Skeletal muscle tissue (tissue), 4 donors: ENCODE data around the gene BIVM. TPM values are rescaled to one million over a fixed set of nuclear protein-coding genes. Genes with fewer than 3 reads are reported as not detected.

Experiments
- H3K27ac ChIP-seq: one replicate; pipeline ENCODE4 v1.7.0; 2013; ENCODE audit warnings: mild to moderate bottlenecking, low read depth, low read length, inconsistent platforms
- H3K27me3 ChIP-seq, 3 donors: one replicate each; pipeline ENCODE4 v1.7.0; 2013; ENCODE audit warnings: low read length in 3 of 3; ENCODE audit not compliant: control insufficient read depth in 3 of 3, insufficient read depth in 3 of 3
- H3K36me3 ChIP-seq, 3 donors: one replicate each; pipeline ENCODE4 v1.7.0; 2013; ENCODE audit warnings: low read length in 3 of 3; ENCODE audit not compliant: control insufficient read depth in 3 of 3, insufficient read depth in 3 of 3
- H3K4me1 ChIP-seq, 3 donors: one replicate each; pipeline ENCODE4 v1.7.0; 2013; ENCODE audit warnings: low read length in 3 of 3, mild to moderate bottlenecking in 3 of 3; ENCODE audit not compliant: control insufficient read depth in 3 of 3, insufficient read depth in 3 of 3
- H3K4me3 ChIP-seq, 3 donors: one replicate each; pipeline ENCODE4 v1.7.0; 2013; ENCODE audit warnings: low read length in 3 of 3
- H3K9ac ChIP-seq, 3 donors: one replicate each; pipeline ENCODE4 v1.7.0; 2013; ENCODE audit warnings: low read length in 3 of 3, mild to moderate bottlenecking in 3 of 3, moderate library complexity in 2 of 3, low read depth in 1 of 3
- H3K9me3 ChIP-seq, 3 donors: one replicate each; pipeline ENCODE4 v1.7.0; 2013; ENCODE audit warnings: low read length in 3 of 3; ENCODE audit not compliant: control insufficient read depth in 3 of 3
- total RNA-seq: library from RNA; depleted of rRNA; stranded (reverse); fragments of >200 nt; gene quantifications from one replicate; pipeline ENCODE4 v1.2.3, GENCODE V29; 2014
- donor health status: Osteomylitis.

The BIVM gene
- total RNA-seq, 1 donor from 2014 or later = 28.2 TPM

DNA sequence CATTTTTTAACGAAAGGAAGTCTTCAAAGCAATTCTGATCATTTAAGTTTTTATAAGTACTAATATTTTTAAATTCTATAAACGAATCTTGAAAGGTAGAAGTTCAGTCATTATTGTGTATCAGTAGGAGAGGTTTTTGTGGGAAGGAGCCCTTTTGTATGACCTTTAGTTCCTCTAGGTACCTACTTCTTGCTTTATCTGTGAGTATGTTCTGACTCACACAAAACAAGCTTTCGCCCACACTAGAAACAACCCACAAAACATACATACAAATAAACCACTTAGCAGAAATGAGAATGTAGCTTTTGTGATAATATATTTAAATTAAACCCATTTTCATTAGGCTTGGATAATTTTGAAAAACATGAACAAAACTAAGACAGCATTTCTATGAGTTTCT is 74.7 kb downstream of the BIVM start:
- Histone ChIP-seq H3K36me3 (peaks cover 15 to 34% (median 31%) of the 10 kb centered on the region in 3 donors), H3K27me3 (no peaks in the 10 kb centered on the region), H3K4me3 (no peak overlapping the region), H3K27ac (no peak overlapping the region), H3K4me1 (peaks cover 20 to 32% (median 24%) of the 10 kb centered on the region in 3 donors), H3K9ac (no peak overlapping the region), H3K9me3 (no peaks in the 10 kb centered on the region)

DNA sequence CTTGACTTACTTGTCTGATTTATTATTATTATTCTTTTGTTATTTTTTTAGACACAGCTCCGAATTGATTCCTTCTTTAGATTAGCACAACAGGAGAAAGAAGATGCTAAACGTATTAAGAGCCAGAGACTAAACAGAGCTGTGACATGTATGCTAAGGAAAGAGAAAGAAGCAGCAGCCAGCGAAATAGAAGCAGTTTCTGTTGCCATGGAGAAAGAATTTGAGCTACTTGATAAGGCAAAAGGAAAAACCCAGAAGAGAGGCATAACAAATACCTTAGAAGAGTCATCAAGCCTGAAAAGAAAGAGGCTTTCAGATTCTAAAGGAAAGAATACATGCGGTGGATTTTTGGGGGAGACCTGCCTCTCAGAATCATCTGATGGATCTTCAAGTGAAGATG is 76.3 kb downstream of the BIVM start:
- no peak overlapping the region for H3K4me3 ChIP-seq
- no peaks in the 10 kb centered on the region for H3K9me3 ChIP-seq
- peaks cover 26 to 28% (median 27%) of the 10 kb centered on the region in 3 donors for H3K4me1 ChIP-seq
- no peak overlapping the region for H3K9ac ChIP-seq
- H3K27ac ChIP-seq = no peak overlapping the region
- no peaks in the 10 kb centered on the region for H3K27me3 ChIP-seq
- peaks cover 15 to 30% (median 29%) of the 10 kb centered on the region in 3 donors for H3K36me3 ChIP-seq

DNA sequence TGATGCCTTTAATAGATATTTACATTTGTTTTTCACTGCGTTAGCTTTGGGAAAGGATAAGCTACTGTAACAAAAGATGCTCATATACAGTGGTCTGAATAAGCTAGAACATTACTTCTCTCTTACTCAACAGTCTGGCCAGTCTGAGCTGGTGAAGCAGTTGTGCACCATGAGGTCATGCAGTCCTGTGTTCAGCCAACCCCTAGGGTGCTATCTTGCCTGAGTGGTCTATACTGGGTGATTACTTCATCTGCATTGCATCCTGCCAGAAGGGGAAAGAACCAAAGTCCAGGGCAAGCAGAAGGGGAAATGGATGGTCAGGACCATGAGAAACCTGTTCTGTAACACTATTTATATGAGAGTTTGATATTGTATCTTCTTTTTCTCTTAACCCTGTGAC is 78.4 kb downstream of the BIVM start:
- H3K4me1 ChIP-seq = peaks cover 19 to 25% (median 19%) of the 10 kb centered on the region in 3 donors
- H3K36me3 ChIP-seq = peaks cover 15 to 27% (median 25%) of the 10 kb centered on the region in 3 donors
- H3K27ac ChIP-seq = no peak overlapping the region
- H3K9me3 ChIP-seq = no peaks in the 10 kb centered on the region
- no peak overlapping the region for H3K4me3 ChIP-seq
- no peaks in the 10 kb centered on the region for H3K27me3 ChIP-seq
- no peak overlapping the region for H3K9ac ChIP-seq

DNA sequence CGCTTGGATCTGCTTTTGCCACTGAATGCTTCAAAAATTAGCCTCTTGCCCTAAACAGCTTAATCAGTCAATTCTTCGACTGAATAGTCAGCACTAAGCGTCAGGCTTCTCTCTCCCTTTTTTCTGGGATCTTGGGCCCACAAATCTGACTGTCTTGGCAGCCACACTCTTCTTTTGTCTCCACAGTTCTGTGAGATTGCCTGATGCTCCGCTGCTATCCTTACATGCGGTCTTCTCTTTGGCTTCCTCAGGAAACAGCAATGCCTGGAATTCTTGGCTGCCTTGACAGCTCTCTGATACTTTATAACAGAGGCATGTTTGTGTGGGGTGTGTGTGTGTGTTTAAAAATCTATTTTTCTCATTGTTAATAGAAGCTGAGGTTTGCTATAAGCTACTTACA is 79.6 kb downstream of the BIVM start:
- no peak overlapping the region for H3K27ac ChIP-seq

DNA sequence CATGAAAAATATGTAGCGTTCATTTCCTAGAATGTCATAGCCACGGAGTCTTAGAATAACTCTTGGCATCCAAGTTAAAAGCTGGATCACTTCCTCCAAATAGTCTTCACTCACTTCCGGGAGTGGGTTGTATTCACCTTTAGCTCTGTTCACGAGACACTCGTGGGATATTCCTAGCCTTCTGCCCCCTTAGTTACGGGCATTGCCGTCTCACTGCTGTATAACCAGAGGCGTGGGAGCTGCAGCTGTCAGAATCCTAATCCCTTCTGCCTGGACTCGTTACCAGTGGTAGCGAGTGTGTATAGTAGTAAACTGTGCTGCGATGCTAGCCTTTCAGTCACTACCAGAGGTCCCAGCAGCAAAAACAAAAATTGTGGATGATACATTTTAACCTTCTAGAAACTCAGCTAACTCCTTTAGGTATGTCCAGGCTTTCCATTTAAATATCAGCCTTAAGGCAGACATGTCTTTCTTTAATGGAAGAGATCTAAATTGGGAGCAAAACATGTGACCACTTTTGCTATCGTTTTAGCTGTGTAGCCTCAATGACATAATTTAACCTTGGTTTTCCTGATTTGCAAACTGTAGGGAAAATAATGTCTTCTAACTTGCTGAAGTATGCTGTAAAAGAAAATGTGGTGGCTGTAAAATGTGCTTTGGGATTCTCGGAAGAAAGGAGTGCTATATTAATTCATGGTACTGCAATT is 81.0 kb downstream of the BIVM start:
- peak overlapping the region; percentile 32 to 54 (median 48) for H3K4me3 ChIP-seq
- peaks cover 25 to 29% (median 29%) of the 10 kb centered on the region in 3 donors for H3K4me1 ChIP-seq
- peak overlapping the region; percentile 38 for H3K27ac ChIP-seq
- H3K9ac ChIP-seq = peak overlapping the region; percentile 24 to 78 (median 68)
- no peaks in the 10 kb centered on the region for H3K9me3 ChIP-seq
- H3K27me3 ChIP-seq = no peaks in the 10 kb centered on the region
- peaks cover 12 to 15% (median 15%) of the 10 kb centered on the region in 3 donors for H3K36me3 ChIP-seq

More for the DNA sequence above, 79.6 kb downstream of the BIVM start:
- H3K4me1 ChIP-seq = peaks cover 25 to 29% (median 29%) of the 10 kb centered on the region in 3 donors
- H3K27me3 ChIP-seq = no peaks in the 10 kb centered on the region
- H3K9ac ChIP-seq = peak overlapping the region in 1 of 3 donors; percentile 1
- peaks cover 12 to 21% (median 18%) of the 10 kb centered on the region in 3 donors for H3K36me3 ChIP-seq
- no peaks in the 10 kb centered on the region for H3K9me3 ChIP-seq
- no peak overlapping the region for H3K4me3 ChIP-seq

DNA sequence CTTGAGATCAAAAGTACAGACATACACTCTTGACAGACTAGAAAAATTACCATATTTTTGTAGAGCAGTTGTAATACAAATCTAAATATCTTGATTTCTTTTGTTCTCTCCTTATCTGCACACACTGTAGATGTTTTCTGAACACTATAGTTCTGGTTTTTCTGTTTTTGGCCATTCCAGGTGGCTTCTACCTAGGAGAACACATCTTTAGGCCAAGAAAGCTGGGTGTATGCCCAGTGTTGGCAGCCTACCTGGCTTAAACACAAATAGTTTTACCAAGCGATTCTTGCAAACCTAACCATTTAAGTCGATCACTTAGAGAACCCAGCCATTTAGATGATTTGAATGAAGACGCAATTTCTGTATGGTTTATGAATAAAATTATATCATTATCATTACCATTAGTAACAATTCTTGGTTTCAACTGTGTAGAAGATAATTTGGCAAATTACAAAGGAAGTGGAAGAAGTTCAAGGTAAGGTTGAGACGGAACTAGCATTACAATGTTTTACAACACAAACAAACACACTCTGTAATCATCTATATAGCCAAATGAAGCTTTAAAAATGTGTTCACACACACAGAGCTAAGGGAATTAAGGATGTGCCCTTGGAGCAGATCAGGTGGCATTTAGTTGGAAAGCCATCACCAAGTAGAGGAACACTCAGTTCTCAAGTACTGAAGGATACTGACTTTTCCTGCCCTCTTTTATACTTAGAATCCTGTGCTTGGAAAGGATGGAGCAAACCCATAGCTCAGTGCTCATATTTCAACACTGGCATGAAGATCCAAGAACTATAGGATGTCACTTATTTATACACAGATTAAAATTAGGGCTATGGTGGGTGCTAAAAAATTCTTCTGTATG is 83.1 kb downstream of the BIVM start:
- Histone ChIP-seq H3K27me3 (no peaks in the 10 kb centered on the region), H3K27ac (no peak overlapping the region)

More for the DNA sequence above, 83.1 kb downstream of the BIVM start:
- no peak overlapping the region for H3K4me3 ChIP-seq
- H3K36me3 ChIP-seq = peaks cover 0 to 2% (median 0%) of the 10 kb centered on the region in 3 donors
- no peaks in the 10 kb centered on the region for H3K9me3 ChIP-seq
- peaks cover 21 to 29% (median 25%) of the 10 kb centered on the region in 3 donors for H3K4me1 ChIP-seq
- no peak overlapping the region for H3K9ac ChIP-seq

Other genes with a start within 250 kb of the BIVM start
- gene TPP2, start 202.1 kb upstream of the BIVM start, total RNA-seq = 45.4 TPM
- 29.7 TPM for gene METTL21C, start 104.1 kb upstream of the BIVM start, total RNA-seq
- 4.7 TPM for gene TEX30, start 25.3 kb upstream of the BIVM start, total RNA-seq
- 16.7 TPM for gene POGLUT2, start 143 bp upstream of the BIVM start, total RNA-seq
- 38.1 TPM for gene ERCC5, start 46.9 kb downstream of the BIVM start, total RNA-seq